ENCODE measurements around the gene RTEL1. TPM values are rescaled to one million over a fixed set of nuclear protein-coding genes. Genes with fewer than 3 reads are reported as not detected.

Gene RTEL1
- total RNA-seq, 1 experiment from 2014 or later = 58.0 TPM

DNA sequence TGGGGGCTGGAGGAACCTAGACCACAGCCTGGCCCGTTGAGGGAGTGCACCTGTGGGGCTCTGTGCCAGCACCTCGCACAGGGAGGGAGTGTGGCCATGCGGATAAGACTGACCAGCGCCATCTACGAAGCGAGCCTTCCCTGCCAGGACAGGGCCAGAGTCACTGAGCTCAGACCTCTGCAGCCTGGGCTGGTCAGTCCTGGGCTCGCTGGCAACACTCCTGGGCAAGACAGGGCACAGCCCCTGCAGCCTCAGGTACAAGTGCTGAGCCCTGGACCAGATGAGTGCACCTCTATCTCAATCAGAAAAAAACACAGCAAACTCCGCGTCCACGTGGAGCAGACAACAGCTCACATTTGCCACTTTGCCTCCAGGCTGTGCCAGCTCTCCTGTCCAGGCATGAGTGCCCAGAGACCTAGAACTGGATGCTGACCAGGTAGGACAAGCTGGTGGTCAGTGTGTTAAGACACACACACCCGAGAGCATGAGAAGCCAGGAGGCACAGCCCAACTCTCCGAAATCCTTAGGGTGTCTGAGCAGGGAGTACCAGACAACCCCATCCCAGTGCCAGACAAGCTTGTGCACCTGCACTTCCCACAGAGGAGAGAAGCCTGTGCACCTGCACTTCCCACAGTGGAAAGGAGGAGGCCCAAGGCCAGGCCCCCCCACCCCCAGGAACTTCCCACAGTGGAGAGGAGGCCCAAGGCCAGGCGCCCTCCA, 44.8 kb downstream of the RTEL1 start:
- ChIA-PET CTCF (no interaction called here), RAD21 (ENCODE audit: low non-redundant PET in 1 of 2, low total read pairs in 2 of 2, uncharacterized antibody in 2 of 2, unreplicated experiment in 2 of 2) (interaction anchor here in 1 of 2 experiments (0.6 kb wide), 1 partner anchor 164 kb away, joined by 9 read pairs; no protein-coding TSS in a partner anchor), POLR2A (interaction anchor here (0.8 kb wide), 1 partner anchor 76 kb away, joined by 3 read pairs; the partner anchor contains the start of gene GMEB2)
- TF ChIP-seq CEBPB (IDR thresholded peaks at IDR 0.05; ENCODE audit: low read depth) = no peak
- no peak for TF ChIP-seq SIN3A (IDR thresholded peaks at IDR 0.05; ENCODE audit: low read depth)
- no peak for TF ChIP-seq JUND (IDR thresholded peaks at IDR 0.05)
- TF ChIP-seq POLR2A (IDR thresholded peaks at IDR 0.05; ENCODE audit: borderline replicate concordance, extremely low read depth, insufficient read depth, insufficient read length) = no peak
- TF ChIP-seq SP1 (IDR thresholded peaks at IDR 0.05; ENCODE audit: low read depth) = no peak
- no peak for TF ChIP-seq ZFX (IDR thresholded peaks at IDR 0.05)
- TF ChIP-seq, protein P1, sequence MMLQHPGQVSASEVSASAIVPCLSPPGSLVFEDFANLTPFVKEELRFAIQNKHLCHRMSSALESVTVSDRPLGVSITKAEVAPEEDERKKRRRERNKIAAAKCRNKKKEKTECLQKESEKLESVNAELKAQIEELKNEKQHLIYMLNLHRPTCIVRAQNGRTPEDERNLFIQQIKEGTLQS (IDR thresholded peaks at IDR 0.05) = no peak
- TF ChIP-seq, protein P2, sequence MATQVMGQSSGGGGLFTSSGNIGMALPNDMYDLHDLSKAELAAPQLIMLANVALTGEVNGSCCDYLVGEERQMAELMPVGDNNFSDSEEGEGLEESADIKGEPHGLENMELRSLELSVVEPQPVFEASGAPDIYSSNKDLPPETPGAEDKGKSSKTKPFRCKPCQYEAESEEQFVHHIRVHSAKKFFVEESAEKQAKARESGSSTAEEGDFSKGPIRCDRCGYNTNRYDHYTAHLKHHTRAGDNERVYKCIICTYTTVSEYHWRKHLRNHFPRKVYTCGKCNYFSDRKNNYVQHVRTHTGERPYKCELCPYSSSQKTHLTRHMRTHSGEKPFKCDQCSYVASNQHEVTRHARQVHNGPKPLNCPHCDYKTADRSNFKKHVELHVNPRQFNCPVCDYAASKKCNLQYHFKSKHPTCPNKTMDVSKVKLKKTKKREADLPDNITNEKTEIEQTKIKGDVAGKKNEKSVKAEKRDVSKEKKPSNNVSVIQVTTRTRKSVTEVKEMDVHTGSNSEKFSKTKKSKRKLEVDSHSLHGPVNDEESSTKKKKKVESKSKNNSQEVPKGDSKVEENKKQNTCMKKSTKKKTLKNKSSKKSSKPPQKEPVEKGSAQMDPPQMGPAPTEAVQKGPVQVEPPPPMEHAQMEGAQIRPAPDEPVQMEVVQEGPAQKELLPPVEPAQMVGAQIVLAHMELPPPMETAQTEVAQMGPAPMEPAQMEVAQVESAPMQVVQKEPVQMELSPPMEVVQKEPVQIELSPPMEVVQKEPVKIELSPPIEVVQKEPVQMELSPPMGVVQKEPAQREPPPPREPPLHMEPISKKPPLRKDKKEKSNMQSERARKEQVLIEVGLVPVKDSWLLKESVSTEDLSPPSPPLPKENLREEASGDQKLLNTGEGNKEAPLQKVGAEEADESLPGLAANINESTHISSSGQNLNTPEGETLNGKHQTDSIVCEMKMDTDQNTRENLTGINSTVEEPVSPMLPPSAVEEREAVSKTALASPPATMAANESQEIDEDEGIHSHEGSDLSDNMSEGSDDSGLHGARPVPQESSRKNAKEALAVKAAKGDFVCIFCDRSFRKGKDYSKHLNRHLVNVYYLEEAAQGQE (IDR thresholded peaks at IDR 0.05; ENCODE audit: low read depth) = no peak
- TF ChIP-seq FOSL1 (IDR thresholded peaks at IDR 0.05; ENCODE audit: low read depth) = no peak
- TF ChIP-seq, protein P3, sequence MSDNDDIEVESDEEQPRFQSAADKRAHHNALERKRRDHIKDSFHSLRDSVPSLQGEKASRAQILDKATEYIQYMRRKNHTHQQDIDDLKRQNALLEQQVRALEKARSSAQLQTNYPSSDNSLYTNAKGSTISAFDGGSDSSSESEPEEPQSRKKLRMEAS (IDR thresholded peaks at IDR 0.05) = no peak
- TF ChIP-seq, protein P4, sequence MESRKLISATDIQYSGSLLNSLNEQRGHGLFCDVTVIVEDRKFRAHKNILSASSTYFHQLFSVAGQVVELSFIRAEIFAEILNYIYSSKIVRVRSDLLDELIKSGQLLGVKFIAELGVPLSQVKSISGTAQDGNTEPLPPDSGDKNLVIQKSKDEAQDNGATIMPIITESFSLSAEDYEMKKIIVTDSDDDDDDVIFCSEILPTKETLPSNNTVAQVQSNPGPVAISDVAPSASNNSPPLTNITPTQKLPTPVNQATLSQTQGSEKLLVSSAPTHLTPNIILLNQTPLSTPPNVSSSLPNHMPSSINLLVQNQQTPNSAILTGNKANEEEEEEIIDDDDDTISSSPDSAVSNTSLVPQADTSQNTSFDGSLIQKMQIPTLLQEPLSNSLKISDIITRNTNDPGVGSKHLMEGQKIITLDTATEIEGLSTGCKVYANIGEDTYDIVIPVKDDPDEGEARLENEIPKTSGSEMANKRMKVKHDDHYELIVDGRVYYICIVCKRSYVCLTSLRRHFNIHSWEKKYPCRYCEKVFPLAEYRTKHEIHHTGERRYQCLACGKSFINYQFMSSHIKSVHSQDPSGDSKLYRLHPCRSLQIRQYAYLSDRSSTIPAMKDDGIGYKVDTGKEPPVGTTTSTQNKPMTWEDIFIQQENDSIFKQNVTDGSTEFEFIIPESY (IDR thresholded peaks at IDR 0.05; ENCODE audit: extremely low read depth, insufficient replicate concordance, low read length) = no peak
- no peak for TF ChIP-seq ZNF274 (IDR thresholded peaks at IDR 0.05; ENCODE audit: low read depth, low read length)
- TF ChIP-seq CBX3 (IDR thresholded peaks at IDR 0.05; ENCODE audit: low read depth) = no peak
- no peak for TF ChIP-seq RAD21 (IDR thresholded peaks at IDR 0.05; ENCODE audit: low read depth)
- no peak for TF ChIP-seq SRF (IDR thresholded peaks at IDR 0.05; ENCODE audit: low read depth)
- Histone ChIP-seq H3K9me3 (ENCODE audit: control insufficient read depth in 1 of 2, insufficient read depth in 1 of 2, low read depth in 1 of 2, low read length in 2 of 2) (no peaks in the 10 kb centered on the region), H3K4me2 (ENCODE audit: low read length) (no peak overlapping the region), H3K9ac (ENCODE audit: low read length) (no peak overlapping the region), H3K9me2 (ENCODE audit: insufficient read depth) (no peaks in the 10 kb centered on the region), H3K36me3 (ENCODE audit: control insufficient read depth in 1 of 2, insufficient read depth in 2 of 2, low read length in 2 of 2) (peaks cover 7 to 25% of the 10 kb centered on the region in 2 experiments; a peak in 3 of 4 replicates), H4K20me1 (ENCODE audit: insufficient read depth) (no peaks in the 10 kb centered on the region), H3K79me2 (ENCODE audit: insufficient read depth, low read length) (peaks cover 33% of the 10 kb centered on the region), H2AFZ (ENCODE audit: low read depth, low read length, poor library complexity, severe bottlenecking) (no peak overlapping the region), H3K4me1 (ENCODE audit: control insufficient read depth in 1 of 2, insufficient read depth in 2 of 2, low read length in 2 of 2) (peaks cover 27 to 61% of the 10 kb centered on the region in 2 experiments), H3K27me3 (ENCODE audit: insufficient read depth, low read length) (no peaks in the 10 kb centered on the region), H3K27ac (ENCODE audit: low read depth, low read length) (peak overlapping the region; percentile 8; the same call in 1 of the 2 replicates), H3K4me3 (replicated peaks in 1 of 2; ENCODE audit: low read depth in 1 of 2, low read length in 2 of 2) (no peak overlapping the region)
- no peak for DNase-seq (ENCODE audit: low read depth, low spot score)
- intact Hi-C loops (cut with micrococcal nuclease) = loop anchor here (10.0 kb wide), 1 partner anchor 352 kb away; no protein-coding TSS in a partner anchor
- ATAC-seq = no peak
- no TSS peak for BruUV-seq (replicated peaks)

Data from HCT116 (cell line).